ENCODE measurements around the gene RDH13.

DNA sequence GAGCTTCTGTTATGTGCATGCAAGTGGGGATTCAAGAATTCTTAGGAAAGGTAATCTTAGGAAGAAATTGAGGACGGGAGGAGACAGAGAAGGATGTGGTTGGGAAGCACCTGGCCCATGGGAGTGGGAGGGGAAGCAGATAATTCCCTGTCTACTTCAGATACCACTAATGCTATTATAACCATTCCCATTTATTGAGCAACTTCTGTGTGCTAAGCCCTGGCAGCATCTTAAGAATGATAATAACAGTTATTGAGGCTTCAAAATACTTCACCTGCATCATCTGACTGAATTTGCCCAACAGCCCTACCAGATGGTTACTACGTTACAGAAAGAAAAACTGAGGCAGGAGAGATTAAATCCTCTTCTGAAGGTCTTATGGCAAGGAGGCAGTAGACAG, 14.2 kb upstream of the RDH13 start:
- TF ChIP-seq CTCF (IDR thresholded peaks at IDR 0.05), result no peak
- no peak for TF ChIP-seq POLR2A (IDR thresholded peaks at IDR 0.05)

All from heart left ventricle (tissue), 13 donors.